ENCODE results near the gene JUNB. TPM values are rescaled to one million over a fixed set of nuclear protein-coding genes. Genes with fewer than 3 reads are reported as not detected.
A peak's percentile ranks its signal among the peaks of the same experiment; 100 is the strongest.

JUNB gene
- total RNA-seq, 3 donors from 2014 or later: 170 to 191 (median 191) TPM

- no peak for DNase-seq
- Histone ChIP-seq H3K4me3 (no peak overlapping the region), H3K4me1 (ENCODE audit: low read depth) (peaks cover 21% of the 10 kb centered on the region), H3K9me3 (no peaks in the 10 kb centered on the region), H3K36me3 (ENCODE audit: low read depth) (no peaks in the 10 kb centered on the region)
- ATAC-seq: no peak
- intact Hi-C loops (cut with DNase I, micrococcal nuclease): no loop called here
- no peak for TF ChIP-seq CTCF (IDR thresholded peaks at IDR 0.05)
Observed at GRCh38 chr19:12800466-12800770, 9.1 kb downstream of the JUNB start.

- H3K4me3 ChIP-seq: peak overlapping the region; percentile 82
- DNase-seq (peak in 2 of 3 donors; percentile 51 to 68), ATAC-seq (peak; percentile 35)
- no peaks in the 10 kb centered on the region for H3K36me3 ChIP-seq (ENCODE audit: low read depth)
- TF ChIP-seq CTCF (IDR thresholded peaks at IDR 0.05): no peak
- no peaks in the 10 kb centered on the region for H3K9me3 ChIP-seq
- H3K4me1 ChIP-seq (ENCODE audit: low read depth): peaks cover 15% of the 10 kb centered on the region
- intact Hi-C loops (cut with DNase I, micrococcal nuclease): no loop called here
Observed at GRCh38 chr19:12800923-12801465, 9.7 kb downstream of the JUNB start.

DNA sequence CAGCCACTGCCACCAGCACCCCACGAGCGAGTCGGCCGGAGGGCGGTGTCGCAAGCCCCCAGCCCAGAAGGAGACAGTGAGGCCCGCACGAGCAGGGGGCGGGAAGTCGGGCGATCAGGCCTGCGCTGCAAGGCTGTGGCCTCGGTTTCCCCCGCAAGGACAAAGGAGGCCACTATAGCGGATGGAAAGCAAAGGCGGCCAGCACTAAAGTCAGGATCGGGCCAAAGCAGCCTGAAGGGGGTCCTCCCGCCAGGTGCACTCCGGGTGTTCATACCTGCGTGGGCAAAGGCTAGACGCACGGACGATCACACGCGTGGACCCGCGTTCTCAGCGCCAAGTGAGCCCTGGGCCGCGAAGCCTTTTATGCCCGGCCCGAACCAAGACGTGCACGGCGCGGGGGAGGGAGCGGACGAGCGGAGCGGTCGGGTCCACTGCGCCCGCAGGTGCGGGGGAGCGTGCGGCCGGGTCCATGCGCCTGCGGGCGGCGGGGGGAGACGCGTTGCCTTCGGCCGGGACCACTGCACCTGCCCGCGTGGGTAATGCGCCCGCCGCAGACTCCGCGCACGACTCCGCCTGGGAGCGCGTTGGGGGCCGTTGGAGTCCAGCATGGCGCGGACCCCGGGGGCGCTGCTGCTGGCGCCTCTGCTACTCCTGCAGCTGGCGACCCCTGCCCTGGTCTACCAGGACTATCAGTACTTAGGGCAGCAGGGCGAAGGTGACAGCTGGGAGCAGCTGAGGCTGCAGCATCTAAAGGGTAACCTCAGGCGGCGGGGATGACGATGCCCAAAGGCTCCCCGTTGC lies 10.4 kb downstream of the JUNB start, which contains the start of the genes PRDX2 and THSD8:
Gene PRDX2 (minus strand): TSS at position 335 of the 801 bp plus-strand sequence. CDS start 539 bp downstream, outside the sequence.
Gene THSD8 (plus strand): TSS at position 604 of the 801 bp plus-strand sequence. CDS start 3 bp downstream, at position 607.
- H3K4me1 ChIP-seq (ENCODE audit: low read depth): peaks cover 9% of the 10 kb centered on the region
- H3K9me3 ChIP-seq: no peaks in the 10 kb centered on the region
- ATAC-seq (peak; percentile 93), DNase-seq (peak; percentile 88 to 92 (median 90))
- H3K4me3 ChIP-seq: peak within 1 kb of the TSS; percentile 82
- no peak for TF ChIP-seq CTCF (IDR thresholded peaks at IDR 0.05)
- intact Hi-C loops (cut with DNase I, micrococcal nuclease): no loop called here
- H3K36me3 ChIP-seq (ENCODE audit: low read depth): no peaks in the 10 kb centered on the region

GRCh38 chr19:12802267-12803106 lies 11.2 kb downstream of the JUNB start:
- intact Hi-C loops (cut with DNase I, micrococcal nuclease): no loop called here
- TF ChIP-seq CTCF (IDR thresholded peaks at IDR 0.05): no peak
- H3K4me3 ChIP-seq: peak overlapping the region; percentile 82
- no peaks in the 10 kb centered on the region for H3K9me3 ChIP-seq
- DNase-seq (peak in 2 of 3 donors; percentile 37 to 57), ATAC-seq (peak; percentile 24)
- peaks cover 16% of the 10 kb centered on the region for H3K4me1 ChIP-seq (ENCODE audit: low read depth)
- no peaks in the 10 kb centered on the region for H3K36me3 ChIP-seq (ENCODE audit: low read depth)

- DNase-seq (peak in 1 of 3 donors; percentile 60), ATAC-seq (no peak)
- Histone ChIP-seq H3K9me3 (no peaks in the 10 kb centered on the region), H3K4me3 (no peak overlapping the region), H3K4me1 (ENCODE audit: low read depth) (peaks cover 16% of the 10 kb centered on the region), H3K36me3 (ENCODE audit: low read depth) (no peaks in the 10 kb centered on the region)
- no peak for TF ChIP-seq CTCF (IDR thresholded peaks at IDR 0.05)
- intact Hi-C loops (cut with DNase I, micrococcal nuclease): no loop called here
Observed at GRCh38 chr19:12804051-12804450, 12.8 kb downstream of the JUNB start.
